NCI-H2196 treated with DMSO at 0.1 percent for 48 hours (cell line): ENCODE data around the gene OR51E1.

Experiments used
- DNase-seq: peaks from one replicate; lab custom pipeline; 2025; ENCODE audit not compliant: unreplicated experiment; lab: John Stamatoyannopoulos, UW

The OR51E1 gene

GRCh38 chr11:4647766-4648165 lies 4.0 kb downstream of the OR51E1 start:
- DNase-seq: no peak

- no peak for DNase-seq
These were observed 11.0 kb downstream of the OR51E1 start for GRCh38 chr11:4654635-4655369.

- DNase-seq: no peak
These were observed 15.1 kb downstream of the OR51E1 start for GRCh38 chr11:4658629-4659445.

GRCh38 chr11:4662876-4663275 lies 19.1 kb downstream of the OR51E1 start:
- no peak for DNase-seq

GRCh38 chr11:4664183-4664582 lies 20.4 kb downstream of the OR51E1 start:
- DNase-seq: no peak

GRCh38 chr11:4664786-4665185 lies 21.0 kb downstream of the OR51E1 start:
- DNase-seq: no peak

DNA sequence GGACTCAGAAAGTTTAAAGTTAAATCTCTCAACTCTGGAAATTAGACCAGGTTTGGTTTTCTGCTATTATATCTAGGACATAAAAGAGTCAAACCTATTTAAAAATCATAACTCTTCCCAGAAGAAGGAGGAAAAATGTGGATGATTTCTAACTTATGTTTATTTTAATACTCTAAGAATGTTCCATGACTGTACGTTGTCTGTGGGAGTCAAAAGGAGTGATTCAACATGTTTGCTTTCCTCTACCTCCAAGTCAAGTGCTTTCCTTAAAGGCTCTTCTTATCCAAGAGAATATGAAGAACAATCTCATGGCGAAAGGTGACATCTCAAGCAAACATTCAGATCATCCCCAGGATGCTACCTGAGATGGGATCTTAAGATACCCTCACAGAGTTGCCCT lies 21.6 kb downstream of the OR51E1 start:
- no peak for DNase-seq

DNA sequence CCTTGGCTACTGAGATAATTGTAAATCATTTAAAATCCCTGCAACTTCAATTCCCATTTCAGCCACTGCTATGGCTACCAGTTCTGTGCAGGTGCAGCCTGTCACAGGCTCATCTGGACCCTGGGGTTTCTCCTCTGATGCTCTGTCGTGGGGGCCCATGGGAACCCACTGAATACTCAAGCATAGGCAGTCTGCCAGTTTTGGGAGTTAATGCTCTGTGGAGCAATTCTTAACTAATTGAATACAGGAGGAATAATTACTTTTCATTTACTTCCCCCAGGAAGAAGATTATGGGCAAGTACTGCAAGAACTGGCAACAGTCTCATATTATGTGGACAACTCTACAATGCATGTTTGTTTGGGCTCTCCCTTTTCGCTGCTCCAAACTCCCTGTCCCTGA lies 28.0 kb downstream of the OR51E1 start:
- DNase-seq: no peak

DNA sequence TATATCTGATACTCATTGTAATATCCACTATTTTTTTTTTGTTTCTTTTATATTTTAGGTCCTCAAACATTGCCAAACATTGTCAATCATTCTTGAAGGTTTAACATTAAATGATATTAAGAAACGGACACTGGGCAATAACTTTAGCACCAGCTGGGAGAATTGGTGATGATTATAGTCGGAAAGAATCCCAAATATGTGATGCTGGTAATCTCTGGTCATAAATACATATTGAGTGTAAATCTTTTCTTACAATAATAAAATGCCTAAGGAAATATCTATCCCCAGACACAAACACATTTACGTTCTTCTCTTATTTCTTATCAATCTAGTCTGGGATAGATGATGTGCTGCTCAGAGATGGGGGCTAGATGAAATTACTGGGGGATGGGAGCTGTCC lies 28.7 kb downstream of the OR51E1 start:
- no peak for DNase-seq

DNA sequence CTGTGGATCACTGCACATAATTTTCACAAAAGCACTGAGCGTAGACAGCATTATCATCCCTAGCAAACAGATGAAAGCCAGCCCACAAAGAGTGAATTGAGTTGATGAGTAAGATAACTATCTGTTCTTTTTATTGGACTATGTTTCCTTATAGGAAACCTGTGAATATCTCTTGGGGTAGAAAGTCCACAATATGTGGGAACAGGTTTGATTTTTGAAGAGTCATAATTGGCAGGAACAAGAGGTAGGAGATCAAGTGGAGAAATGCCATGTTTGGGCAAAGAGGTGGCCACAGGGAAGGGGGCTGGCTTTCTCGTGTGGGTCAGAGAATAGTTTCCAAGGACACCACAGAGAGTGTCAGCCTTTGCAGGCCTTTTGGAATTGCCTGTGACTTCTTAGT lies 30.0 kb downstream of the OR51E1 start:
- DNase-seq: no peak

- no peak for DNase-seq
These were observed 34.2 kb downstream of the OR51E1 start for GRCh38 chr11:4677948-4678347.

GRCh38 chr11:4680341-4680740 lies 36.6 kb downstream of the OR51E1 start:
- peak; percentile 14 for DNase-seq

GRCh38 chr11:4682623-4683419 lies 39.0 kb downstream of the OR51E1 start:
- DNase-seq: no peak

DNA sequence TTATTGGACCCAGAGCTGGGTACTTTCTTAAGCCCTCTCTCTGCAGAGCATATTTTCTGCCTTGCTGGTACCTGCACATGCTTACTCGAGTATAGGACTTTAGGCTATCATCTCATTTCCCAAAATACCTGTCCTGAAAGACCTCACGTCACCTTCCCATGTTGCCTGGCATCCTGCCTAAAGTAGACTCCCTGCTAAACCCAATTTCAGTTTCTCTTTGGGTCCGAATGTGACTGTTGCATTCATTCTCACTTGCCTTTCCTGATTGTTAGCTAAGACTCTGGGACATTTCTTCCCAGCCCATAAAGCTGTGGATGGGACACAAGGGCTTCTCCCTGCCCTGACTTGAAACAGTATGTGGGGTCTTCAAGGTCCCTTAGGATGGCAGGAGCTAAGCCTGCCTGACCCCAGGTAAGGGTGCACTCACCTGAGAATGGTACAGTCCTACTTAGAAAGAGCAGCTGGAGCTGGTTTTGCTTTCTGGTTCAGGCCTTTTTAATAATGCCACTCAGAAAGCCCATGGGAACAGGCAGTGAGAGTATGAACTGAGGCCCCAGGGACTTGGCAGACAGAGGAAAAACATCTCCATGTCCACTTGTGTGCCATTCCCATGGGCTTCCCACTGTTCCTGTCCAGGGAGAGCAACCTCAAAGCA lies 41.0 kb downstream of the OR51E1 start:
- no peak for DNase-seq

DNA sequence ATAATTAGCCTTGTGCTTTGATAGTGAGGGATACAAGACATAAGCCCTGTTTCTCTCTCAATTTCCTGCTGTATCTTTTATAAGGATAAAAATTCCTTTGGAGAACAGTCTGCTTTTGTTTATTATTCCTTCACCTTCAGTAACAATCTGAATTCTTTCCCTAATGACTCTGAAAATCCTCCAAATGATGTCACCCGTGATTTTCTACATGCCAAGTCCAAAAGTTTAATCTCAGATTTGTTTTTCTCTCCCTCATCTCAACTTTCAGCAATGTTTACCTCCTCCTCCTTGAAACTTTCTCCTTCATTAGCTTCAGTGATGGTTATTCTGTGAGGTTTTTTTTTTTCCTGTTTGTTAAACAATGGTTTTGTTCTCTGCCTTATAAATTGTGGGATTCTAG lies 51.7 kb downstream of the OR51E1 start:
- no peak for DNase-seq

- DNase-seq: peak; percentile 79
These were observed 53.8 kb downstream of the OR51E1 start, which contains the start of gene OR51E2 for GRCh38 chr11:4697585-4697984. OR51E2 (minus strand) TSS chr11:4697853; CDS start chr11:4682711, 15,142 bp downstream.

DNA sequence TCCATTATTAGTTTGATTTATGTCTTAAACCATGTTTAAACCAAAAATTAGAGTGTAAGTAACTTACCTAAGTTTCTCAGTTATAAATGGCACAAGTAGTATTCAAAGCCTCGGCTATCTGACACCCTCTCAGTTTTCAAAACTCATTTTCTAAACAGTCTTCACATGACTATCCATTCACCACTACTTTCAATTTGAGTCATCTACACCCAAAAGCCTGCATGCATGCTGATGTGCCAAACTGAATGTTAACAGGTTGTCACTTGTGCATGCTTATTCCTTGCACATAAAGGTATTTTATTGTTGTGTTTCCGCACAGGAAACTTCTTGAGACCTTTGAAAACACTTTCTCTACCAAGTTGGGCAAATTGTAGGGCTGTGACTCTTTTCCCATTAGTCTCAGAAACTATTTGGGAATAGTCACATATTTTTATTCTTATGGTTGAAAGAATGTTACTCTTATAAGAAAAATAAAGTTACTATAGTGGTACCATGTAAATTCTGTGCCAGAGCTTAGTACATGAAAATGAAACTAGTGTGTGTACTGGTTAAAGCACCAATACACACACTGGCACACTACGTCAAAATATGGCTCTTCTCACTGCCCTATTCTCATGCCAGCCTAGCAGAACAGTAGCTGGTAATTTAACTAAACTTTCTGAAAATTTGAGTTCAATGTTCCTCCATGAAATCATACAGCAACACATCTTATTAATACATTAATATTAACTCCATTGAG lies 56.1 kb downstream of the OR51E1 start:
- no peak for DNase-seq

DNA sequence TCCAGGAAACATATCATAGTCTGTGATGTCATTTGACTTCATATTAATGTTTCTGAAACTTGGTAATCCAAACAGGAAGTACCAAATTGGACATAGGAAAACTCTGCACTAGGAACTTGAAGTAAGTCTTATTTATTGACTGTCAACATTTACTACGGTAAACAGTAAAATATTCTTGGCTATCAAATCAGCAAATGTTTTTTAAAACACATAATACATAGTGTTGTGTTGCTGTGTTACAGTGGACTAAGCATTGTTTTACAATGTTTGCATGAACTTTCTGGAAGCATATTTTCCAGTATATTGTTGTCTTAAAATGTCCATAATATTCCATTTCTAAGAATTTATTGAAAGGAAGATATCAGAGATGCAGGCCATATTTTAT lies 56.6 kb downstream of the OR51E1 start:
- no peak for DNase-seq

- peak; percentile 74 for DNase-seq
These were observed 60.4 kb downstream of the OR51E1 start, which contains the start of gene MMP26 for GRCh38 chr11:4704054-4704789. MMP26 (plus strand) TSS chr11:4704784.
